Measurements from ENCODE around the gene NKAIN2.

Gene NKAIN2

DNA sequence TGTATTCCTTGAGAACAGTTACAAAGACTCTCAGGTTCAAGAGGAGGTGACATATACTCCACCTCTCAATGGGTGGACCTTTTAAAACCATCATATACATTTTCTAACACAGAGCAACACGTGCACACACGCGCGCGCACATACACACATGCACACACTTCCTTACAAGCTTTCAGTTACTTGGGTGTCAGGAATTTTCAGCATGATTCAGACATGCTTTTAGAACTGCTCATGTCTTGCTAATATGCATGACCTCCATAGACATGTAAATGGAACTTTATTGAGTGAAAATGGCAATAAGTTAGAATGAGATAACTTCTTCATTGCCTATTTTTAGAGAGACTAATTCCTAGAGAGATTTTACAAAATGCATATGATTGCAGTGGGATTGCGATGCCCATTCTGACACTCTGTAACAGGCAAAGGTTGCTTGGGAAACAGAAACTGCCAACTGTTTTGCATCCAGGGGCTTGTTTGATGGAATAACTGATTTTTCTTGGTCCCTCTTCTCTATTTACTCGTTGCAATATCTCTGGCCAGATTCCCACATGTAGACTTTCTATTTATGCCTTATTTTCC lies 627.2 kb downstream of the NKAIN2 start:
- H3K4me3 ChIP-seq (ENCODE audit: low read length), result no peak overlapping the region
- no peaks in the 10 kb centered on the region for H3K4me1 ChIP-seq (ENCODE audit: control insufficient read depth, low read depth, low read length)
- no peak overlapping the region for H3K9ac ChIP-seq (ENCODE audit: low read length)
- H3K27ac ChIP-seq (ENCODE audit: low read length), result no peak overlapping the region
- H3K36me3 ChIP-seq (ENCODE audit: control insufficient read depth, low read depth, low read length), result no peaks in the 10 kb centered on the region
- no peaks in the 10 kb centered on the region for H3K9me3 ChIP-seq (ENCODE audit: control insufficient read depth, low read depth, low read length)
- H3K27me3 ChIP-seq (ENCODE audit: control insufficient read depth, insufficient read depth, low read length), result no peaks in the 10 kb centered on the region

DNA sequence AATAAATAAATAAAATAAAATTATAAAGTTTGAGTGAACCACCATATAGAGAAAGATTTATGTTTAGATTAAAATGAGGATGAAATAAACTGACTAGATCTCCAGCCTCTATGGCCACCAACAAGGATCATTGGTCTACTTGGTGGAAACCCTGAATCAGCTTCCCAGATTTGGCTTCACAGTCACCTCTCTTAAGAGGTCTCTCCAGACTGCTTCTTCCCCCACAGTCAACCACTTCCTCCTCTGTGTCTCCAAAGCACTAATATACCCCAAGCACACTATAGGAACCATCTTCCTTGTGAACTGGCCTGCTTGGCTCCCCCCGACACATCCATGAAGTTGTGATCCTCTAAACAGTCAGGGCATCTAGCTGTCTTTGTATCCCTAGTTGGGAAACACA lies 629.0 kb downstream of the NKAIN2 start:
- Histone ChIP-seq H3K36me3 (ENCODE audit: control insufficient read depth, low read depth, low read length) (no peaks in the 10 kb centered on the region), H3K4me3 (ENCODE audit: low read length) (no peak overlapping the region), H3K9me3 (ENCODE audit: control insufficient read depth, low read depth, low read length) (no peaks in the 10 kb centered on the region), H3K9ac (ENCODE audit: low read length) (no peak overlapping the region), H3K4me1 (ENCODE audit: control insufficient read depth, low read depth, low read length) (no peaks in the 10 kb centered on the region), H3K27me3 (ENCODE audit: control insufficient read depth, insufficient read depth, low read length) (no peaks in the 10 kb centered on the region), H3K27ac (ENCODE audit: low read length) (no peak overlapping the region)

DNA sequence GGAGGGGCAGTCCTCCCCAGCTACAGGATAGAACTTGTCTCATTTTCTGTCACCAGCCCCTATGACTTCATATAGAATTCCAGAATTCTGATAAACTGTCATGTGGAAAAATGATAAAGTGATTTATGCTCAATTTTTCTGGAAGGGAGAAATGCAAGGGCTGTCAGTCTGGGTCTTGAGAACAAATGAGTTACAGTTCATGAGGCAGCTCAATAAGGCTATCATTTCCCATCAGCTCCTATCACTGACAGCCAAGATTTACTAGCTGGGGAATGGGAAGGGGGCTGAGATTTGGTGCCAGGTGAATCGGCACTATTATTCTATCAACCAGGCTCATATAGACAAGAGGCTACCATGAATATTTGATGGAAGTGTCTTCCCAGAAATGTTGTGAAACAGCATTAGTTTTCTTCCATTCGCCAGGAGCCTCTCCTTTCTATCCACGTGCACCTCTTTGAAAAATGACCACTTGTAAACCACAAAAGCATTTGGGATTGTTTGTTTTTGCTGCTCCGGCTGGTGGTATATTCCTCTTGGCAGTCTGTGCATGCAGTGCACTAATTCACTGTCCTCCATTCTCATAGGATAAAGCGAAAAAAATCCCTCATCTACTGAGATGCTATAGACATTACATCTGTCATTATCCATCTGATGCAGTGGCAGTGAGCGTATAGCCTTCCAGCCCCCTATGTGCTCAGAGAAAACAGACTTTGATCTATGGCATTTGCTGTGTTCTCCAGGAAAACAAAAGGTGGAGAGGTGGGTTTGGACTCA lies 629.9 kb downstream of the NKAIN2 start:
- Histone ChIP-seq H3K27me3 (ENCODE audit: control insufficient read depth, insufficient read depth, low read length) (no peaks in the 10 kb centered on the region), H3K27ac (ENCODE audit: low read length) (no peak overlapping the region), H3K9me3 (ENCODE audit: control insufficient read depth, low read depth, low read length) (no peaks in the 10 kb centered on the region), H3K9ac (ENCODE audit: low read length) (no peak overlapping the region), H3K36me3 (ENCODE audit: control insufficient read depth, low read depth, low read length) (no peaks in the 10 kb centered on the region), H3K4me3 (ENCODE audit: low read length) (no peak overlapping the region), H3K4me1 (ENCODE audit: control insufficient read depth, low read depth, low read length) (no peaks in the 10 kb centered on the region)

DNA sequence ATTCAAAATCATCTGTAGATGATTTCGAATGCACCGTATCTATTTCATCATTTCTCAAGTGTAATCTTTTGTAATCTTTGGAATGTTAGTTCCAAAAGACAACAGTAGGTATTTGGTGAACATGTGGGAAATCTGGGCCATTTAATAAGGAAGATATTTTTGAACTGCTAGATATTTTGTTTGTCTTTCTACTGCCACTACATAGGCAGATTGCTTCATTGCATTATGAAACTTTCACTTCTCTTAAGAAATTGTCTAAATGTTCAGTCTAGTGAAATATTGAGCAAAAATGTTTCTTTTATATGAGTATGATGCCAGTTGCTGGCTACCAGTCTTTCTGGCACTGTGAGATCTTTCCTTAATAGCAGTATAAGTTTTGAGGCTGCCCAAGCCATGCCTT lies 630.8 kb downstream of the NKAIN2 start:
- Histone ChIP-seq H3K36me3 (ENCODE audit: control insufficient read depth, low read depth, low read length) (no peaks in the 10 kb centered on the region), H3K9ac (ENCODE audit: low read length) (no peak overlapping the region), H3K4me3 (ENCODE audit: low read length) (no peak overlapping the region), H3K9me3 (ENCODE audit: control insufficient read depth, low read depth, low read length) (no peaks in the 10 kb centered on the region), H3K4me1 (ENCODE audit: control insufficient read depth, low read depth, low read length) (no peaks in the 10 kb centered on the region), H3K27ac (ENCODE audit: low read length) (no peak overlapping the region), H3K27me3 (ENCODE audit: control insufficient read depth, insufficient read depth, low read length) (no peaks in the 10 kb centered on the region)

DNA sequence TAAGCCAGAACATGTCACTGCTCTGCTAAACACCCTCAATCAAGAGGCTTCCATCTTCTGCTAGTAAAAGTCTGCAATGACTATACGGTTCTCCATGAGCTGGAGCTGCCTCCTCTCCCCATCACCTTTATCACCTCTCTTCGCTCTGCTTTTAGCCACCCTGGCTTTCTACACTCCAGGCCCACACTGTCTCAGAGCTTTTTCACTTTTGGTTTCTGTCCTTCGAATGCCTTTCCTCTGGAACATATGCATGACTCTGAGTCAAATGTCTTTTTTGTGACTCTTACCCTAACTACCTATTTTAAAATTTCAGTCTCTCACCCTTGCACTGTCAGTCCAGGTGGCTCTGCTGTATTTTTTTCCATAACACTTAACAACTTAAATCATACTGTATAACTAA lies 633.1 kb downstream of the NKAIN2 start:
- no peaks in the 10 kb centered on the region for H3K9me3 ChIP-seq (ENCODE audit: control insufficient read depth, low read depth, low read length)
- H3K9ac ChIP-seq (ENCODE audit: low read length), result no peak overlapping the region
- H3K27ac ChIP-seq (ENCODE audit: low read length), result no peak overlapping the region
- H3K27me3 ChIP-seq (ENCODE audit: control insufficient read depth, insufficient read depth, low read length), result no peaks in the 10 kb centered on the region
- no peaks in the 10 kb centered on the region for H3K4me1 ChIP-seq (ENCODE audit: control insufficient read depth, low read depth, low read length)
- H3K36me3 ChIP-seq (ENCODE audit: control insufficient read depth, low read depth, low read length), result no peaks in the 10 kb centered on the region
- no peak overlapping the region for H3K4me3 ChIP-seq (ENCODE audit: low read length)

DNA sequence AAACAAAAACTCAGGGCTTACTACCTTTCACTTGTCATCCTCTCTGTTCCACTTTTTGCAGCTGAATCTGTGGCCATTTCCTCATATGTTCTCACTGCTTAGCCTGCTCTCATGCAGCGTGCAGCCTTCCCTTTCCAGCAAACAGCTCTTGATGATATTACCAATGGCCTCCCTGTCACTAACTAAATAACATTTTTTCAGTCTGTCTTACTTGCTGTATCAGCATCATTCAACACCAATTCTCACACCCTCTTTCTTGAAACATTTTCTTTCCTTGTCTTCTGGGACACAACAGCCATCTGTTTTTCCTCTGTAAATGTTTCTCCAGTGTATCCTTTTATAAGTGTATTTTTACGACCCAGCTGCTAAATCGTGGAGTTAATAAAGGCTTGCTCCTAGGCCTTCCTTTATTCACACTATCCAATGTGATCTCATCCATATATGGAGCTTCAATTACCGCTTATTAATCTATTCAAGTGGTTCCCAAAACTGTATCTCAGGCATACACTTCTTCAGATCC lies 634.9 kb downstream of the NKAIN2 start:
- no peaks in the 10 kb centered on the region for H3K9me3 ChIP-seq (ENCODE audit: control insufficient read depth, low read depth, low read length)

DNA sequence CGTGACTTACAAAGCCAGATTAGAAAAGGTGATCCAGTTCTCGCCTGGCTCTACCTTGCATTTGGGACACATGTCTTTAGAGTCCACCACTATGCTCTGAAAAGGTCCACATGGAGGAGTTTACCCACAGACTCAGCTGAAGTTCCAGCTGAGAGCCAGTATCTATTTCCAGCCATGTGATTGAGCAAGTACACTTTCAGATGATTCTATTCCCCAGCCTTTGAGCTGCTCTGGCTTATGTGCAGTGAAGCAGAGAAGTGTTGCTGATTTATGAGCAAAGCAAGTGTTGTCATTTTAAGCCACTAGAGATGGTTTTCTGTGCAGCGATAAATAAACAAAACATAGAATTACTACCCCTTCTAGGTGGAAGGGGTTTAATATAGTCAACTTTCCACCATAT lies 637.8 kb downstream of the NKAIN2 start:
- H3K27me3 ChIP-seq (ENCODE audit: control insufficient read depth, insufficient read depth, low read length), result no peaks in the 10 kb centered on the region
- H3K27ac ChIP-seq (ENCODE audit: low read length), result no peak overlapping the region
- H3K9me3 ChIP-seq (ENCODE audit: control insufficient read depth, low read depth, low read length), result no peaks in the 10 kb centered on the region
- H3K36me3 ChIP-seq (ENCODE audit: control insufficient read depth, low read depth, low read length), result no peaks in the 10 kb centered on the region
- no peak overlapping the region for H3K4me3 ChIP-seq (ENCODE audit: low read length)
- H3K4me1 ChIP-seq (ENCODE audit: control insufficient read depth, low read depth, low read length), result no peaks in the 10 kb centered on the region
- no peak overlapping the region for H3K9ac ChIP-seq (ENCODE audit: low read length)

More for the DNA sequence above, 634.9 kb downstream of the NKAIN2 start:
- no peaks in the 10 kb centered on the region for H3K27me3 ChIP-seq (ENCODE audit: control insufficient read depth, insufficient read depth, low read length)
- H3K27ac ChIP-seq (ENCODE audit: low read length), result no peak overlapping the region
- H3K9ac ChIP-seq (ENCODE audit: low read length), result no peak overlapping the region
- no peaks in the 10 kb centered on the region for H3K4me1 ChIP-seq (ENCODE audit: control insufficient read depth, low read depth, low read length)
- H3K36me3 ChIP-seq (ENCODE audit: control insufficient read depth, low read depth, low read length), result no peaks in the 10 kb centered on the region
- no peak overlapping the region for H3K4me3 ChIP-seq (ENCODE audit: low read length)

DNA sequence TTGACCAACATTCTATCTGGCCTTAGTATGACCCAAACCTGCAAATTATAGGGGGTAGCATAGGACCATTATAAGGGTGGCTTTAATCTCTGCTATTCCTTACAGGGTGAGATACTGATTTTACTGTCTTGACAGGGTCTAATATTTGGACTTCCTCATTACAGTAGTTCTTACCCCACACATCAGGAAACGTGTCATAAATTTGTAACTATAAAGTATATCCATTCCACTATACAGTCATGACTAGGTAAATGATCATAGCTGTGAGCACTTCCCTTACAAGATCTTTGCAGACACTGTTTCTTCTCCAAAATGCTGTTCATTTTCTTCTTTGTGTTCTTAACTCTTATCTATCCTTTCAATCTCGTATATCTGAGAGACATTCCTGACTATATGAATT lies 639.9 kb downstream of the NKAIN2 start:
- Histone ChIP-seq H3K9me3 (ENCODE audit: control insufficient read depth, low read depth, low read length) (no peaks in the 10 kb centered on the region), H3K27me3 (ENCODE audit: control insufficient read depth, insufficient read depth, low read length) (no peaks in the 10 kb centered on the region), H3K9ac (ENCODE audit: low read length) (no peak overlapping the region), H3K36me3 (ENCODE audit: control insufficient read depth, low read depth, low read length) (no peaks in the 10 kb centered on the region), H3K4me1 (ENCODE audit: control insufficient read depth, low read depth, low read length) (no peaks in the 10 kb centered on the region), H3K27ac (ENCODE audit: low read length) (no peak overlapping the region), H3K4me3 (ENCODE audit: low read length) (no peak overlapping the region)

DNA sequence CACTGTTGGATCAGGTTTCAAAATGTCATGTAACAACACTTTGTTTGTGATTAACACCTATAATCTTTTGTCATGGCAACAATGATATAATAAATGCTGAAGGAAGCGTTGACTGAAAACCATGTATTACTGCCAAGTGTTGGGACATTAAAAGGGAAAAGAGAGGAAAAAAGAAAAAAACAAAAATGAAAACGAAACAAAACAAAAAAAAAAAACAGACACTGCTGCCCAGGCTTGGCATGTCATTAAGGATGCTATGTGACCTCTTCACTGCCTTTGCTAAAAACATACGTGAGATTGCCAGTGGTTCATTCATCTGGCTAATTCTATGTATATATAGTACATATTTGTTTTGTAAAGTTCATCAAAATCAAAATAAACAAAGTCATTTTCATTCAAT lies 641.9 kb downstream of the NKAIN2 start:
- Histone ChIP-seq H3K27ac (ENCODE audit: low read length) (no peak overlapping the region), H3K9ac (ENCODE audit: low read length) (no peak overlapping the region), H3K4me3 (ENCODE audit: low read length) (no peak overlapping the region)

DNA sequence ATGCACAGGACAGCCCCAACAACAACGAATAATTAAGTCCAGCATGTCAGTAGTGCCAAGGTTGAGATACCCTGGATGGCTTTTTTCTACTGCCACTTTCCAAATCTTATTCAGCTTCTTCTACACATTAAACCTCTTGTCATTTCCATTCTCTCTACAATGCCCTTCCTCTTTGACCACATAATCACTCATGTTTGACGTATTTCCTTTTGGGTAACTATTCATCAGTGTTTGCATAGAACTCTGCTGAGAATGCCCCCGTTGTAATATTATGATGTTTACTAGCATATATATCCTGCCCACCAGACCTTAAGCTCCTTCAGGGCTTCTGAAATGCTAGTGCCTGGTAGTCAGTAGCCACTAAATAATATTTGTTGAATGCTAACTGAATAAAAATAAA lies 643.3 kb downstream of the NKAIN2 start:
- Histone ChIP-seq H3K27ac (ENCODE audit: low read length) (no peak overlapping the region), H3K9me3 (ENCODE audit: control insufficient read depth, low read depth, low read length) (no peaks in the 10 kb centered on the region), H3K27me3 (ENCODE audit: control insufficient read depth, insufficient read depth, low read length) (no peaks in the 10 kb centered on the region), H3K36me3 (ENCODE audit: control insufficient read depth, low read depth, low read length) (no peaks in the 10 kb centered on the region), H3K4me3 (ENCODE audit: low read length) (no peak overlapping the region), H3K9ac (ENCODE audit: low read length) (no peak overlapping the region), H3K4me1 (ENCODE audit: control insufficient read depth, low read depth, low read length) (no peaks in the 10 kb centered on the region)

More for the DNA sequence above, 641.9 kb downstream of the NKAIN2 start:
- Histone ChIP-seq H3K27me3 (ENCODE audit: control insufficient read depth, insufficient read depth, low read length) (no peaks in the 10 kb centered on the region), H3K9me3 (ENCODE audit: control insufficient read depth, low read depth, low read length) (no peaks in the 10 kb centered on the region), H3K36me3 (ENCODE audit: control insufficient read depth, low read depth, low read length) (no peaks in the 10 kb centered on the region), H3K4me1 (ENCODE audit: control insufficient read depth, low read depth, low read length) (no peaks in the 10 kb centered on the region)

DNA sequence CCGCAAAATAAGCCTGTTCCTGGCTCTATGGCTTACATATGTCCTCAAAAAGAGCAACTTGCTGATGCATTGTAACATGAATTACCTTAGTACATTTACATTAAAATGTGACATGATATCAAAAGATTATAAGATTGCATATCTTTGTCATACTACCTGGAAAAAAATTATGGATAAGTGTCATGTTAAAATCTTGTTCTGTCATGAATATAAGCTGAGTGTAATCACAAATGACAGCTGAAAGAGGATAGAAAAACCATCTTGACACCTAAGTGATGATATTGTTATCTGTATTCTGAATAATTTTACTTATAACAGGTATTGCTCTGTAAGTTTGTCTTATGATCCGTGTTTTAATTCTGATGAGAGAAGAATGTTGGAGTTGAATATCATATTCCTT lies 655.6 kb downstream of the NKAIN2 start:
- H3K4me1 ChIP-seq (ENCODE audit: control insufficient read depth, low read depth, low read length), result no peaks in the 10 kb centered on the region
- no peaks in the 10 kb centered on the region for H3K9me3 ChIP-seq (ENCODE audit: control insufficient read depth, low read depth, low read length)

DNA sequence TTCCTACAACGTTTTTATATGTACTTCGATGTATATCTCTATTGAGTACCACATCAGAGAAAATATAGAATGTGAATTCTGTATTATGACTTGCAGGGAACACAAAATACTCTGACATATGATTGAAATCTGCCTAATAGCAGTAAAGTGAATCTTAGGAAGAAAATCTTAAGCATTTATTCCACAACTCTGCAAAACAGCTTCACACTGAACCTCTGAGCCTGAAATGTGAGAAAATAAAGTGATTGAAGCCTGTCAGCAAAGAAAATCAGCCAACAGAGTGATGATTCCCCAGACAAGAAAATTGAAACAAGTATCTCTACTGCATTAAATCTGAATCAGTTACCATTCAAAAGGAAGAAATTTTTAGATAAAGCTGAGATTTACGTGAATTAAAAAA lies 659.1 kb downstream of the NKAIN2 start:
- Histone ChIP-seq H3K9me3 (ENCODE audit: control insufficient read depth, low read depth, low read length) (no peaks in the 10 kb centered on the region), H3K4me1 (ENCODE audit: control insufficient read depth, low read depth, low read length) (no peaks in the 10 kb centered on the region), H3K27me3 (ENCODE audit: control insufficient read depth, insufficient read depth, low read length) (no peaks in the 10 kb centered on the region), H3K36me3 (ENCODE audit: control insufficient read depth, low read depth, low read length) (no peaks in the 10 kb centered on the region), H3K27ac (ENCODE audit: low read length) (no peak overlapping the region), H3K9ac (ENCODE audit: low read length) (no peak overlapping the region), H3K4me3 (ENCODE audit: low read length) (no peak overlapping the region)

More for the DNA sequence above, 655.6 kb downstream of the NKAIN2 start:
- Histone ChIP-seq H3K27ac (ENCODE audit: low read length) (no peak overlapping the region), H3K9ac (ENCODE audit: low read length) (no peak overlapping the region), H3K27me3 (ENCODE audit: control insufficient read depth, insufficient read depth, low read length) (no peaks in the 10 kb centered on the region), H3K4me3 (ENCODE audit: low read length) (no peak overlapping the region), H3K36me3 (ENCODE audit: control insufficient read depth, low read depth, low read length) (no peaks in the 10 kb centered on the region)
